ENCODE data around the gene TUBGCP2. TPM values are rescaled to one million over a fixed set of nuclear protein-coding genes. Genes with fewer than 3 reads are reported as not detected.

The TUBGCP2 gene
- total RNA-seq, 1 experiment from 2014 or later: 52.4 TPM

DNA sequence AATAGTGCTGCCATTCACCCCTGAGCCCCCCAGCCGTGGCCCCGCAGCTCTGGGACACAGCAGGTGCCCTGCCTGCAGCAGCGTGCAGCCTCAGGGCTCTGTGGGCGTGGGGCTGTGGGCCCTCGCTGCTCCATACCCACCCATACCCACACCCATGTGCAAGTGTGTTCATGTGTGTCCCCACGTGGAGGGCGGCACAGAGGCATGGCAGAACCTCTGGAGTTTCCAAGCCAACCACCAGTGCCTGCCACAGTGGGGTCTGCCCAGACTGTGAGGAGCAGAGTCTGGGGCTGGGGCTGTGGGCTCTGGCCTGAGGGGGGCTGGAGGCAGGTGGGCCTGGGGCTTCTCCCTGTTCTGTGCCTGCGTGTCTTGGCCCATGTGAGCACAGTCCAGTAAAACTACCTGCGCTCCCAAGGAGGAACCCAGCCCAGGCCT, 40.9 kb upstream of the TUBGCP2 start:
- no CpG with 5 or more reads among the region's 9 CpGs for WGBS (ENCODE audit: extremely low coverage, insufficient read length, low lambda C conversion rate)
- no peak overlapping the region for H3K14ac ChIP-seq (ENCODE audit: insufficient read depth, low read length)
- TF ChIP-seq, protein P1, sequence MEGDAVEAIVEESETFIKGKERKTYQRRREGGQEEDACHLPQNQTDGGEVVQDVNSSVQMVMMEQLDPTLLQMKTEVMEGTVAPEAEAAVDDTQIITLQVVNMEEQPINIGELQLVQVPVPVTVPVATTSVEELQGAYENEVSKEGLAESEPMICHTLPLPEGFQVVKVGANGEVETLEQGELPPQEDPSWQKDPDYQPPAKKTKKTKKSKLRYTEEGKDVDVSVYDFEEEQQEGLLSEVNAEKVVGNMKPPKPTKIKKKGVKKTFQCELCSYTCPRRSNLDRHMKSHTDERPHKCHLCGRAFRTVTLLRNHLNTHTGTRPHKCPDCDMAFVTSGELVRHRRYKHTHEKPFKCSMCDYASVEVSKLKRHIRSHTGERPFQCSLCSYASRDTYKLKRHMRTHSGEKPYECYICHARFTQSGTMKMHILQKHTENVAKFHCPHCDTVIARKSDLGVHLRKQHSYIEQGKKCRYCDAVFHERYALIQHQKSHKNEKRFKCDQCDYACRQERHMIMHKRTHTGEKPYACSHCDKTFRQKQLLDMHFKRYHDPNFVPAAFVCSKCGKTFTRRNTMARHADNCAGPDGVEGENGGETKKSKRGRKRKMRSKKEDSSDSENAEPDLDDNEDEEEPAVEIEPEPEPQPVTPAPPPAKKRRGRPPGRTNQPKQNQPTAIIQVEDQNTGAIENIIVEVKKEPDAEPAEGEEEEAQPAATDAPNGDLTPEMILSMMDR (conservative IDR thresholded peaks at IDR 0.05): no peak
- no peaks in the 10 kb centered on the region for H3K9me3 ChIP-seq (ENCODE audit: control insufficient read depth, low read depth, low read length)
- no peak for DNase-seq
- no peaks in the 10 kb centered on the region for H4K20me1 ChIP-seq (ENCODE audit: control insufficient read depth, insufficient read depth, insufficient read length)
- H3K4ac ChIP-seq (ENCODE audit: low read depth, low read length): no peak overlapping the region
- H2BK5ac ChIP-seq (ENCODE audit: insufficient read length, low read length): no peak overlapping the region
- no peak overlapping the region for H3K23ac ChIP-seq (ENCODE audit: insufficient read length, low read depth, low read length)
- no peak overlapping the region for H3K9ac ChIP-seq (ENCODE audit: extremely low read depth, insufficient read length, low read length)
- no peak overlapping the region for H3T11ph ChIP-seq (ENCODE audit: low read length)
- H3K27ac Mint-ChIP-seq: no peak overlapping the region
- H3K56ac ChIP-seq (ENCODE audit: insufficient read length, low read depth, low read length): no peak overlapping the region
- H4K91ac ChIP-seq (ENCODE audit: insufficient read length, low read depth, low read length): no peak overlapping the region
- no peak overlapping the region for H2BK12ac ChIP-seq (ENCODE audit: insufficient read length, low read depth, low read length)
- H3K23me2 ChIP-seq (ENCODE audit: insufficient read length, low read depth, low read length, poor library complexity, severe bottlenecking): no peaks in the 10 kb centered on the region
- no peak overlapping the region for H2AK5ac ChIP-seq (ENCODE audit: insufficient read length, low read length)
- peaks cover 4 to 28% of the 10 kb centered on the region in 2 experiments; a peak in 3 of 4 replicates for H3K4me1 Mint-ChIP-seq
- H3K27ac ChIP-seq (ENCODE audit: insufficient read length, low read depth, low read length): no peak overlapping the region
- no peaks in the 10 kb centered on the region for H3K4me1 ChIP-seq (ENCODE audit: insufficient read depth, low read length)
- H3K27me3 Mint-ChIP-seq (ENCODE audit: low read depth): peaks cover 16% of the 10 kb centered on the region
- H2AFZ ChIP-seq (ENCODE audit: low read length): no peak overlapping the region
- H2BK15ac ChIP-seq (ENCODE audit: low read depth, low read length): no peak overlapping the region
- H3K27me3 ChIP-seq (ENCODE audit: insufficient read depth, low read length): no peaks in the 10 kb centered on the region; the same call in 1 of the 2 replicates
- H3K4me2 ChIP-seq (ENCODE audit: insufficient read depth, insufficient read length, low read length): no peak overlapping the region
- no peak overlapping the region for H4K8ac ChIP-seq (replicated peaks; ENCODE audit: insufficient read length, low read depth, low read length)
- H2BK120ac ChIP-seq (ENCODE audit: low read depth, low read length, poor library complexity, severe bottlenecking): no peak overlapping the region
- H2BK20ac ChIP-seq (ENCODE audit: low read depth, low read length, poor library complexity, severe bottlenecking): no peak overlapping the region
- H3K18ac ChIP-seq (ENCODE audit: insufficient read length, low read depth, low read length): no peak overlapping the region
- no peaks in the 10 kb centered on the region for H3K79me2 ChIP-seq (ENCODE audit: insufficient read depth, low read length)
- H3K9me3 Mint-ChIP-seq: no peaks in the 10 kb centered on the region; a peak in 1 of 5 replicates
- no peak overlapping the region for H3K4me3 Mint-ChIP-seq
- no peaks in the 10 kb centered on the region; a peak in 1 of 7 replicates for H3K36me3 Mint-ChIP-seq (ENCODE audit: insufficient read depth in 1 of 3, low read depth in 3 of 3)
- no peak overlapping the region for H4K5ac ChIP-seq (ENCODE audit: insufficient read length, low read depth, low read length)
- H3K79me1 ChIP-seq (ENCODE audit: insufficient read depth, low read depth, low read length, poor library complexity, severe bottlenecking): no peaks in the 10 kb centered on the region

All from H9 (cell line).